Activated CD8-positive, alpha-beta memory T cell treated with anti-CD3 and anti-CD28 coated beads for 36 hours (primary cell): ENCODE measurements around the gene ACSL3. TPM values are rescaled to one million over a fixed set of nuclear protein-coding genes. Genes with fewer than 3 reads are reported as not detected.
"Not testable (repeated sequence)": the region's sequence is repeated elsewhere in the genome, so short reads cannot be mapped to it uniquely, and the experiment has no call there.

Experiments used
- CTCF ChIA-PET: fragments of 350-600 bp; sonication (Branson Sonifier 250); formaldehyde crosslinking; loops from one replicate; lab custom pipeline; 2021; ENCODE audit warnings: antibody characterized with exemption; lab: Charles Lee
- POLR2A ChIA-PET: fragments of 350-600 bp; sonication (Branson Sonifier 250); formaldehyde crosslinking; loops from one replicate; lab custom pipeline; 2021; ENCODE audit warnings: antibody characterized with exemption; lab: Charles Lee
- total RNA-seq, 2 experiments: library from RNA; stranded (reverse); gene quantifications; one replicate each; pipeline ENCODE4 v1.2.3, GENCODE V29; 2021

The ACSL3 gene
- total RNA-seq, 2 experiments from 2014 or later: 46.2 to 53.4 TPM

- POLR2A ChIA-PET: not testable (repeated sequence)
- CTCF ChIA-PET: interaction anchor here (0.7 kb wide), 2 partner anchors 41 to 157 kb away, joined by 3 to 4 read pairs; no protein-coding TSS in a partner anchor
Observed at GRCh38 chr2:222848031-222848430, 12.8 kb upstream of the ACSL3 start.

GRCh38 chr2:222848862-222849261 is 12.0 kb upstream of the ACSL3 start:
- ChIA-PET POLR2A (no interaction called here), CTCF (no interaction called here)

- POLR2A ChIA-PET: no interaction called here
- CTCF ChIA-PET: no interaction called here
Observed at GRCh38 chr2:222851956-222852617, 8.7 kb upstream of the ACSL3 start.

GRCh38 chr2:222854773-222855700 is 5.8 kb upstream of the ACSL3 start:
- ChIA-PET CTCF (no interaction called here), POLR2A (no interaction called here)

GRCh38 chr2:222859786-222860612 is 837 bp upstream of the ACSL3 start:
- ChIA-PET CTCF (interaction anchor here (1.3 kb wide), 1 partner anchor 63 kb away, joined by 4 read pairs; no protein-coding TSS in a partner anchor), POLR2A (interaction anchor here (0.7 kb wide), 1 partner anchor 979 kb away, joined by 7 read pairs; no protein-coding TSS in a partner anchor)

- POLR2A ChIA-PET: interaction anchor here (1.1 kb wide), 1 partner anchor 48 kb away, joined by 7 read pairs; no protein-coding TSS in a partner anchor
- CTCF ChIA-PET: interaction anchor here (0.9 to 1.1 kb wide), 3 partner anchors 41 to 65 kb away, joined by 3 to 4 read pairs (median 3); no protein-coding TSS in a partner anchor
Observed at GRCh38 chr2:222861411-222862105, 722 bp downstream of the ACSL3 start.

GRCh38 chr2:222862106-222862908 is 1.5 kb downstream of the ACSL3 start:
- POLR2A ChIA-PET: interaction anchor here (0.5 to 1.1 kb wide), 2 partner anchors 49 to 75 kb away, joined by 5 to 7 read pairs; no protein-coding TSS in a partner anchor
- CTCF ChIA-PET: interaction anchor here (0.9 to 1.1 kb wide), 2 partner anchors 49 to 65 kb away, joined by 3 to 4 read pairs; no protein-coding TSS in a partner anchor

- CTCF ChIA-PET: no interaction called here
- POLR2A ChIA-PET: interaction anchor here (0.5 kb wide), 1 partner anchor 76 kb away, joined by 5 read pairs; no protein-coding TSS in a partner anchor
Observed at GRCh38 chr2:222862909-222863544, 2.2 kb downstream of the ACSL3 start.

- ChIA-PET CTCF (no interaction called here), POLR2A (no interaction called here)
Observed at GRCh38 chr2:222864296-222864695, 3.5 kb downstream of the ACSL3 start.

- ChIA-PET POLR2A (no interaction called here), CTCF (no interaction called here)
Observed at GRCh38 chr2:222865301-222865700, 4.5 kb downstream of the ACSL3 start.

- ChIA-PET CTCF (interaction anchor here (0.9 kb wide), 1 partner anchor 12 kb away, joined by 4 read pairs; no protein-coding TSS in a partner anchor), POLR2A (no interaction called here)
Observed at GRCh38 chr2:222866358-222866960, 5.6 kb downstream of the ACSL3 start.

- CTCF ChIA-PET, POLR2A ChIA-PET: not testable (repeated sequence)
Observed at GRCh38 chr2:222868560-222869251, 7.9 kb downstream of the ACSL3 start.

- POLR2A ChIA-PET: no interaction called here
Observed at GRCh38 chr2:222869252-222869560, 8.4 kb downstream of the ACSL3 start.

GRCh38 chr2:222871291-222871690 is 10.5 kb downstream of the ACSL3 start:
- CTCF ChIA-PET: no interaction called here
- POLR2A ChIA-PET: no interaction called here

More at GRCh38 chr2:222869252-222869560, 8.4 kb downstream of the ACSL3 start:
- CTCF ChIA-PET: no interaction called here

- CTCF ChIA-PET: no interaction called here
- POLR2A ChIA-PET: no interaction called here
Observed at GRCh38 chr2:222872551-222872950, 11.7 kb downstream of the ACSL3 start.

- ChIA-PET POLR2A (no interaction called here), CTCF (no interaction called here)
Observed at GRCh38 chr2:222875482-222875881, 14.6 kb downstream of the ACSL3 start.
